ENCODE measurements around the gene SURF1.

SURF1 gene

DNA sequence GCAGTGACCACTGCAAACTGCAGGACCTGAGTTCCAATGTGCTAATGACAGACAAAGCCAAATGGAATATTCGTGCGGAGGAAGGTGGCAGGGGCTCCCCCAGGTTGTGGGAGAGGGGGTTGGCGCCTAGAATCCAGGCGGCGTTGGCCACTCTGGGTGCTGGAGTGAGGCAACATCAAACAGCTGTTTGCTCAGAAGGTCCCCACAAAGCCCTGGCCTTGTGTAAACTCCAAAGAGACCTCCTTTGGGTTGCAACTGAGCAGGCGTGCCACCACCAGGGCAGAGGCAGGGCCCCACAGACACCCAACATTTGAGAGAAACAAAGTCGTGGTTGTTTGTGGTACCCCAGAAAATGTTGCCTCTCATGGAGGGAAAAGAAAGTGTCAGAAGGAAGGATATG lies 34.4 kb upstream of the SURF1 start:
- no peak for DNase-seq (ENCODE audit: low read depth)
- no peak overlapping the region for H3K4me3 ChIP-seq (ENCODE audit: control insufficient read depth, low read depth, low read length)
- TF ChIP-seq, protein P1, sequence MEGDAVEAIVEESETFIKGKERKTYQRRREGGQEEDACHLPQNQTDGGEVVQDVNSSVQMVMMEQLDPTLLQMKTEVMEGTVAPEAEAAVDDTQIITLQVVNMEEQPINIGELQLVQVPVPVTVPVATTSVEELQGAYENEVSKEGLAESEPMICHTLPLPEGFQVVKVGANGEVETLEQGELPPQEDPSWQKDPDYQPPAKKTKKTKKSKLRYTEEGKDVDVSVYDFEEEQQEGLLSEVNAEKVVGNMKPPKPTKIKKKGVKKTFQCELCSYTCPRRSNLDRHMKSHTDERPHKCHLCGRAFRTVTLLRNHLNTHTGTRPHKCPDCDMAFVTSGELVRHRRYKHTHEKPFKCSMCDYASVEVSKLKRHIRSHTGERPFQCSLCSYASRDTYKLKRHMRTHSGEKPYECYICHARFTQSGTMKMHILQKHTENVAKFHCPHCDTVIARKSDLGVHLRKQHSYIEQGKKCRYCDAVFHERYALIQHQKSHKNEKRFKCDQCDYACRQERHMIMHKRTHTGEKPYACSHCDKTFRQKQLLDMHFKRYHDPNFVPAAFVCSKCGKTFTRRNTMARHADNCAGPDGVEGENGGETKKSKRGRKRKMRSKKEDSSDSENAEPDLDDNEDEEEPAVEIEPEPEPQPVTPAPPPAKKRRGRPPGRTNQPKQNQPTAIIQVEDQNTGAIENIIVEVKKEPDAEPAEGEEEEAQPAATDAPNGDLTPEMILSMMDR (conservative IDR thresholded peaks at IDR 0.05; ENCODE audit: control insufficient read depth, insufficient read depth, low read depth, low read length) = no peak

- no peak for DNase-seq (ENCODE audit: low read depth)
- H3K4me3 ChIP-seq (ENCODE audit: control insufficient read depth, low read depth, low read length) = no peak overlapping the region
- TF ChIP-seq, protein P1 (conservative IDR thresholded peaks at IDR 0.05; ENCODE audit: control insufficient read depth, insufficient read depth, low read depth, low read length) = no peak
Measured at GRCh38 chr9:133389562-133389961, 33.3 kb upstream of the SURF1 start.

DNA sequence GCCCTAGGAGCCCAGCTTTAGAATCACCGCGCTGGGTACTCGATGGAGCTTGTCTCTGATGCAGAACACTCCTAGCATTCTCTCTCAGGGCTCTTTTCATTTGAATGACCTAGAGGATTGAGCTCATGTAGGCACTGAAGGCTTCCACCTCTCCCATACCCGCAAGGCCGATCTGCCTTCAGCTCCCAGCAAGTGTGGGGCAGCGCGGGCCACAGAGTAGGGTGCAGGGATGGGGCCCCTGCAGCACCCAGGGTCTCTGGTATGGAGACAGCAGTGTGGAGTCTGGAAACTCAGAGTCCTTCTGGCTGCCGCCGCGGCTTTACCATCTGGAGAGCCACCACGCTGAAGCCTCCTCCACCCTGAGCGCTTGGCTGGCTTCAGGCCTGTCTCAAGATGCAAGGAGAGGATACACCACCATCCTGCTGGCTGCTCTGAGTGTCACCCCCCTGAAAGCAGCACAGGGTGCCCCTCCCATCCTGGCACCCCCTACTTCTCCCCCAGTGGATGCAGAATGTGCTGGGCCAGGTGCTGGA lies 32.8 kb upstream of the SURF1 start:
- TF ChIP-seq, protein P1 (conservative IDR thresholded peaks at IDR 0.05; ENCODE audit: control insufficient read depth, insufficient read depth, low read depth, low read length) = no peak
- no peak for DNase-seq (ENCODE audit: low read depth)
- no peak overlapping the region for H3K4me3 ChIP-seq (ENCODE audit: control insufficient read depth, low read depth, low read length)

DNA sequence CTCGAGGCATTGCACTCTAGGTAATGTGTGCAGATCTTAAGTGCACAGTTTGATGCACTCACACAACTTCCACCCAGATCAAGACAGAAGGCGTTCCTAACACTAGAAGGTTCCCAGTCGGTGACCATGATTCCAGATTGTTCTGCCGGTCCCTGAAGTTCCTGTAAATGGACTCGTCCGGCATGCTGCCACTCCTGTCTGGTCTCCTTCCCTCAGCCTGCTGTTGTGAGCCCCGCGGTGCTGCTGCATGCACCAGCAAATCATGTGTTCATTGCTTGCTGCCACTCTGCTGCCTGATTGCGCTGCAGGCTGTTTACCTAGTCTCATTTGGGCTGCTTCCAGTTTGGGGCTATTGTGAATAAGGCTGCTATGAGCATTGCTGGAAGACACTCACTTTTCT lies 31.4 kb upstream of the SURF1 start:
- no peak overlapping the region for H3K4me3 ChIP-seq (ENCODE audit: control insufficient read depth, low read depth, low read length)
- TF ChIP-seq, protein P1 (conservative IDR thresholded peaks at IDR 0.05; ENCODE audit: control insufficient read depth, insufficient read depth, low read depth, low read length) = no peak
- DNase-seq (ENCODE audit: low read depth) = no peak

- no peak for DNase-seq (ENCODE audit: low read depth)
- TF ChIP-seq, protein P1 (conservative IDR thresholded peaks at IDR 0.05; ENCODE audit: control insufficient read depth, insufficient read depth, low read depth, low read length) = no peak
- H3K4me3 ChIP-seq (ENCODE audit: control insufficient read depth, low read depth, low read length) = no peak overlapping the region
Measured at GRCh38 chr9:133386338-133386737, 30.1 kb upstream of the SURF1 start.

- H3K4me3 ChIP-seq (ENCODE audit: control insufficient read depth, low read depth, low read length) = no peak overlapping the region
- TF ChIP-seq, protein P1 (conservative IDR thresholded peaks at IDR 0.05; ENCODE audit: control insufficient read depth, insufficient read depth, low read depth, low read length) = no peak
- no peak for DNase-seq (ENCODE audit: low read depth)
Measured at GRCh38 chr9:133385452-133385851, 29.2 kb upstream of the SURF1 start.
